ENCODE measurements around the gene DNAJC4. TPM values are rescaled to one million over a fixed set of nuclear protein-coding genes. Genes with fewer than 3 reads are reported as not detected.

DNAJC4 gene
- total and polyA plus RNA-seq, 2 donors (not counting 1 experiment from before 2014, with no cell fraction given) = 12.6 TPM

DNA sequence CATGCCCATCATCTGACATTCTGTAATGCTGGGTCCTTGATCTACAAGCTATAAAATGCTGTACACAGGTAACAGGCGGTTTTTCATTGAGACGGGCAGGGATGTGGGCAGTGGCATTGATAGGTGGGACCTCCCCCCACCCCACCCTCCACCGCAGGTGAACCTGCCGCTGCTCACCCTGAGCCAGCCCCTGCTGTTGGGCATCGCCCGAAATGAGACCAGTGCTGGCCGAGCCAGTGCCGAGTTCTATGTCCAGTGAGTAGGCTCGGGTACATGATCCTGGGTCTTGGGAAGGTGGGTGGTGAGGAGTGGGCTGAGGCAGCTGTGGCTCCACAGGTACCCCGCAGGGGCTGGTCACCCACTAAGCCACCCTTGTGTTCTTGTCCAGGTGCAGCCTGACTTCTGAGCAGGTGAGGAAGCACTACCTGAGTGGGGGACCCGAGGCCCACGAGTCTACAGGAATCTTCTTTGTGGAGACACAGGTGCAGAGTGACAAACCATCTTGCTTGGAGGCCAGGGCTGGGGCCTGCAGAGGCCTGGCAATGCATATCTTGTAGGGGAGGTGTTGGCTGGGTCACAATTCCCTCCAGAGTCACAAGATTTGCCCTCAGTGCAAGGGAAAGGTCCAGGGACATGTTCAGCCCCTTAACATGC, 1.1 kb upstream of the DNAJC4 start:
- no peak overlapping the region for H2AFZ ChIP-seq (ENCODE audit: low read length)
- no peaks in the 10 kb centered on the region for H4K20me1 ChIP-seq (ENCODE audit: control insufficient read depth, extremely low read depth, insufficient read depth, low read length)
- H3K79me2 ChIP-seq (ENCODE audit: control insufficient read depth, insufficient read depth, low read length) = peaks cover 8% of the 10 kb centered on the region
- DNase-seq (ENCODE audit: low read depth in 2 of 2) = no peak
- H3K27me3 ChIP-seq (ENCODE audit: control insufficient read depth, insufficient read depth, low read length) = no peaks in the 10 kb centered on the region
- H3K9ac ChIP-seq (ENCODE audit: insufficient read depth, low read length) = no peak overlapping the region
- no peak overlapping the region for H3K27ac ChIP-seq (ENCODE audit: insufficient read depth, low read length)
- H3K4me3 ChIP-seq (replicated peaks in 1 of 4; ENCODE audit: control extremely low read depth in 1 of 4, insufficient read depth in 1 of 4, low read depth in 3 of 4, low read length in 4 of 4) = peak overlapping the region in 1 of 4 experiments; percentile 80
- TF ChIP-seq, protein P1, sequence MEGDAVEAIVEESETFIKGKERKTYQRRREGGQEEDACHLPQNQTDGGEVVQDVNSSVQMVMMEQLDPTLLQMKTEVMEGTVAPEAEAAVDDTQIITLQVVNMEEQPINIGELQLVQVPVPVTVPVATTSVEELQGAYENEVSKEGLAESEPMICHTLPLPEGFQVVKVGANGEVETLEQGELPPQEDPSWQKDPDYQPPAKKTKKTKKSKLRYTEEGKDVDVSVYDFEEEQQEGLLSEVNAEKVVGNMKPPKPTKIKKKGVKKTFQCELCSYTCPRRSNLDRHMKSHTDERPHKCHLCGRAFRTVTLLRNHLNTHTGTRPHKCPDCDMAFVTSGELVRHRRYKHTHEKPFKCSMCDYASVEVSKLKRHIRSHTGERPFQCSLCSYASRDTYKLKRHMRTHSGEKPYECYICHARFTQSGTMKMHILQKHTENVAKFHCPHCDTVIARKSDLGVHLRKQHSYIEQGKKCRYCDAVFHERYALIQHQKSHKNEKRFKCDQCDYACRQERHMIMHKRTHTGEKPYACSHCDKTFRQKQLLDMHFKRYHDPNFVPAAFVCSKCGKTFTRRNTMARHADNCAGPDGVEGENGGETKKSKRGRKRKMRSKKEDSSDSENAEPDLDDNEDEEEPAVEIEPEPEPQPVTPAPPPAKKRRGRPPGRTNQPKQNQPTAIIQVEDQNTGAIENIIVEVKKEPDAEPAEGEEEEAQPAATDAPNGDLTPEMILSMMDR (conservative IDR thresholded peaks at IDR 0.05 in 1 of 2, IDR thresholded peaks at IDR 0.05 in 1 of 2; ENCODE audit: low read depth in 1 of 2, low read length in 2 of 2) = no peak
- no peak for TF ChIP-seq EZH2 (IDR thresholded peaks at IDR 0.05; ENCODE audit: low read length, missing control alignments)
- no peak overlapping the region for H3K4me2 ChIP-seq (ENCODE audit: extremely low read depth, insufficient read depth, low read length)
- H3K4me1 ChIP-seq (ENCODE audit: control insufficient read depth, extremely low read depth, insufficient read depth, low read length) = peaks cover 11% of the 10 kb centered on the region
- no peaks in the 10 kb centered on the region for H3K36me3 ChIP-seq (ENCODE audit: control insufficient read depth, insufficient read depth, low read length)
- no peaks in the 10 kb centered on the region for H3K9me3 ChIP-seq (ENCODE audit: control insufficient read depth, insufficient read depth, low read depth, low read length)

DNA sequence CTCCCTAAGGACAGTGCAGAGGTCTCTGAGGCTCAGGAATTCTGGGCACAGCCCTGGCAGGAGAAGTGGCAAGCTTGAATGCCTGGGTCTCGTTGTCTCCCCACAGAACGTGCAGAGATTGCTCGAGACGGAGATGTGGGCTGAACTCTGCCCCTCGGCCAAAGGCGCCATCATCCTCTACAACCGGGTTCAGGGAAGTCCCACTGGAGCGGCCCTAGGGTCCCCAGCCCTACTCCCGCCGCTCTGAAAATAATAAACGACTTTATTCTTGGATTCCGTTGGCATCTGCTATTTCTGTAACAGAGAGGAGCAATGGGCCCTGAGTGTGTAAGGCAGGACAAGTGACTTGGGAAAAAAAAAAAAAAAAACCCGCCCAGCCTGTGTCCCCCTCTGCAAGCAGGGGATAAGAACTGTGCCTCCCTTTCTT, 591 bp upstream of the DNAJC4 start:
- H3K36me3 ChIP-seq (ENCODE audit: control insufficient read depth, insufficient read depth, low read length) = no peaks in the 10 kb centered on the region
- no peak overlapping the region for H3K9ac ChIP-seq (ENCODE audit: insufficient read depth, low read length)
- H3K27ac ChIP-seq (ENCODE audit: insufficient read depth, low read length) = no peak overlapping the region
- H3K4me1 ChIP-seq (ENCODE audit: control insufficient read depth, extremely low read depth, insufficient read depth, low read length) = peaks cover 11% of the 10 kb centered on the region
- TF ChIP-seq EZH2 (IDR thresholded peaks at IDR 0.05; ENCODE audit: low read length, missing control alignments) = no peak
- TF ChIP-seq, protein P1 (conservative IDR thresholded peaks at IDR 0.05 in 1 of 2, IDR thresholded peaks at IDR 0.05 in 1 of 2; ENCODE audit: low read depth in 1 of 2, low read length in 2 of 2) = no peak
- no peak overlapping the region for H2AFZ ChIP-seq (ENCODE audit: low read length)
- no peaks in the 10 kb centered on the region for H3K9me3 ChIP-seq (ENCODE audit: control insufficient read depth, insufficient read depth, low read depth, low read length)
- no peak for DNase-seq (ENCODE audit: low read depth in 2 of 2)
- H3K4me2 ChIP-seq (ENCODE audit: extremely low read depth, insufficient read depth, low read length) = peak overlapping the region; percentile 92
- peak overlapping the region; percentile 59 to 80 (median 65) for H3K4me3 ChIP-seq (replicated peaks in 1 of 4; ENCODE audit: control extremely low read depth in 1 of 4, insufficient read depth in 1 of 4, low read depth in 3 of 4, low read length in 4 of 4)
- no peaks in the 10 kb centered on the region for H4K20me1 ChIP-seq (ENCODE audit: control insufficient read depth, extremely low read depth, insufficient read depth, low read length)
- peaks cover 8% of the 10 kb centered on the region for H3K79me2 ChIP-seq (ENCODE audit: control insufficient read depth, insufficient read depth, low read length)
- H3K27me3 ChIP-seq (ENCODE audit: control insufficient read depth, insufficient read depth, low read length) = no peaks in the 10 kb centered on the region

DNA sequence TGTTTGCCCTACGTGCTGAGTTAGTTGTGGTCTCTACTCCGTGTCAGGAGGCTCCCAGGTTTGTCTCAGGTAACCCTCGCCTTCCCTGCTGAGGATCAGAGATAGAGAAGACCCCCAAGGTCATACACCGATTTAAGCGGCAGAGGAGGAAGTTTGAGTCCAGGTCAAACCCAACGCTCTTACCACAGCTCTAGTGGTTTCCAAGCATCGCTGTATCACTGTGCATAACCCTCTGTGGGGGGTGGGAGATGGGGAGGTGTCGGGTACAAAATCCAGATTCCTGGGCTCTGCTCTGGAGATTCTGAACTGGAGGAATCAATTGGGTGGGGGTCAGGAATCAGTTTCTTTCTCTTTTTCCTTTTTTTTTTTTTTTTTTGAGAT, 627 bp downstream of the DNAJC4 start:
- peak overlapping the region; percentile 24 for H2AFZ ChIP-seq (ENCODE audit: low read length)
- peaks cover 9% of the 10 kb centered on the region for H3K4me1 ChIP-seq (ENCODE audit: control insufficient read depth, extremely low read depth, insufficient read depth, low read length)
- no peaks in the 10 kb centered on the region for H3K9me3 ChIP-seq (ENCODE audit: control insufficient read depth, insufficient read depth, low read depth, low read length)
- H3K4me2 ChIP-seq (ENCODE audit: extremely low read depth, insufficient read depth, low read length) = peak overlapping the region; percentile 92
- H4K20me1 ChIP-seq (ENCODE audit: control insufficient read depth, extremely low read depth, insufficient read depth, low read length) = no peaks in the 10 kb centered on the region
- H3K4me3 ChIP-seq (replicated peaks in 1 of 4; ENCODE audit: control extremely low read depth in 1 of 4, insufficient read depth in 1 of 4, low read depth in 3 of 4, low read length in 4 of 4) = peak overlapping the region; percentile 59 to 80 (median 65)
- no peak for DNase-seq (ENCODE audit: low read depth in 2 of 2)
- H3K36me3 ChIP-seq (ENCODE audit: control insufficient read depth, insufficient read depth, low read length) = peaks cover 2% of the 10 kb centered on the region
- H3K79me2 ChIP-seq (ENCODE audit: control insufficient read depth, insufficient read depth, low read length) = peaks cover 15% of the 10 kb centered on the region
- peak overlapping the region; percentile 61 for H3K9ac ChIP-seq (ENCODE audit: insufficient read depth, low read length)
- no peaks in the 10 kb centered on the region for H3K27me3 ChIP-seq (ENCODE audit: control insufficient read depth, insufficient read depth, low read length)
- no peak overlapping the region for H3K27ac ChIP-seq (ENCODE audit: insufficient read depth, low read length)
- TF ChIP-seq, protein P1 (conservative IDR thresholded peaks at IDR 0.05 in 1 of 2, IDR thresholded peaks at IDR 0.05 in 1 of 2; ENCODE audit: low read depth in 1 of 2, low read length in 2 of 2) = no peak
- TF ChIP-seq EZH2 (IDR thresholded peaks at IDR 0.05; ENCODE audit: low read length, missing control alignments) = no peak

All from fibroblast of lung (primary cell).